ENCODE results near the gene HSPD1.
A peak's percentile ranks its signal among the peaks of the same experiment; 100 is the strongest.
"Not testable (repeated sequence)": the region's sequence is repeated elsewhere in the genome, so short reads cannot be mapped to it uniquely, and the experiment has no call there.

The HSPD1 gene

GRCh38 chr2:197496695-197497094 lies 2.9 kb downstream of the HSPD1 start:
- DNase-seq, result no peak

GRCh38 chr2:197495433-197496134 lies 4.1 kb downstream of the HSPD1 start:
- no peak for DNase-seq

GRCh38 chr2:197487385-197487784 lies 12.3 kb downstream of the HSPD1 start:
- no peak for DNase-seq

- no peak for DNase-seq
These were observed 13.5 kb downstream of the HSPD1 start for GRCh38 chr2:197486175-197486574.

- DNase-seq, result not testable (repeated sequence)
These were observed 15.4 kb downstream of the HSPD1 start for GRCh38 chr2:197484248-197484647.

GRCh38 chr2:197480165-197481036 lies 19.2 kb downstream of the HSPD1 start:
- no peak for DNase-seq

GRCh38 chr2:197477797-197478196 lies 21.8 kb downstream of the HSPD1 start:
- no peak for DNase-seq

GRCh38 chr2:197472166-197472565 lies 27.5 kb downstream of the HSPD1 start:
- DNase-seq, result no peak

- peak; percentile 32 for DNase-seq
These were observed 35.5 kb downstream of the HSPD1 start for GRCh38 chr2:197464175-197464574.

- DNase-seq, result no peak
These were observed 38.6 kb downstream of the HSPD1 start for GRCh38 chr2:197461057-197461456.

GRCh38 chr2:197460649-197461048 lies 39.0 kb downstream of the HSPD1 start:
- DNase-seq, result no peak

- DNase-seq, result no peak
These were observed 44.2 kb downstream of the HSPD1 start for GRCh38 chr2:197455428-197455827.

- no peak for DNase-seq
These were observed 44.7 kb downstream of the HSPD1 start for GRCh38 chr2:197454923-197455322.

GRCh38 chr2:197453914-197454398 lies 45.7 kb downstream of the HSPD1 start:
- no peak for DNase-seq

- DNase-seq, result peak; percentile 99
These were observed 46.3 kb downstream of the HSPD1 start, which contains the start of gene COQ10B for GRCh38 chr2:197453123-197453913. Gene COQ10B, plus strand, starts transcription at chr2:197453552. Its CDS starts 9 bp downstream, at chr2:197453561.

- no peak for DNase-seq
These were observed 46.9 kb downstream of the HSPD1 start for GRCh38 chr2:197452754-197453122.

- DNase-seq, result not testable (repeated sequence)
These were observed 48.7 kb downstream of the HSPD1 start for GRCh38 chr2:197450935-197451358.

- no peak for DNase-seq
These were observed 49.2 kb downstream of the HSPD1 start for GRCh38 chr2:197450465-197450864.

- no peak for DNase-seq
These were observed 52.8 kb downstream of the HSPD1 start for GRCh38 chr2:197446844-197447243.

- peak; percentile 89 for DNase-seq
These were observed 53.9 kb downstream of the HSPD1 start for GRCh38 chr2:197445746-197446145.

GRCh38 chr2:197442857-197443256 lies 56.8 kb downstream of the HSPD1 start:
- no peak for DNase-seq

GRCh38 chr2:197437380-197437779 lies 62.3 kb downstream of the HSPD1 start:
- no peak for DNase-seq
